Skeletal muscle cell (primary cell): Measurements from ENCODE around the gene BRAT1.
A peak's percentile ranks its signal among the peaks of the same experiment; 100 is the strongest.

Experiments used
- DNase-seq: peaks from one replicate; pipeline ENCODE4 v3.0.0-alpha.2; 2010; ENCODE audit warnings: low read depth
- H3K4me3 ChIP-seq: 2 replicates; pipeline ENCODE4 v1.5.1; 2011; ENCODE audit warnings: low read depth, mild to moderate bottlenecking, control low read depth, low read length, moderate library complexity

The BRAT1 gene

DNA sequence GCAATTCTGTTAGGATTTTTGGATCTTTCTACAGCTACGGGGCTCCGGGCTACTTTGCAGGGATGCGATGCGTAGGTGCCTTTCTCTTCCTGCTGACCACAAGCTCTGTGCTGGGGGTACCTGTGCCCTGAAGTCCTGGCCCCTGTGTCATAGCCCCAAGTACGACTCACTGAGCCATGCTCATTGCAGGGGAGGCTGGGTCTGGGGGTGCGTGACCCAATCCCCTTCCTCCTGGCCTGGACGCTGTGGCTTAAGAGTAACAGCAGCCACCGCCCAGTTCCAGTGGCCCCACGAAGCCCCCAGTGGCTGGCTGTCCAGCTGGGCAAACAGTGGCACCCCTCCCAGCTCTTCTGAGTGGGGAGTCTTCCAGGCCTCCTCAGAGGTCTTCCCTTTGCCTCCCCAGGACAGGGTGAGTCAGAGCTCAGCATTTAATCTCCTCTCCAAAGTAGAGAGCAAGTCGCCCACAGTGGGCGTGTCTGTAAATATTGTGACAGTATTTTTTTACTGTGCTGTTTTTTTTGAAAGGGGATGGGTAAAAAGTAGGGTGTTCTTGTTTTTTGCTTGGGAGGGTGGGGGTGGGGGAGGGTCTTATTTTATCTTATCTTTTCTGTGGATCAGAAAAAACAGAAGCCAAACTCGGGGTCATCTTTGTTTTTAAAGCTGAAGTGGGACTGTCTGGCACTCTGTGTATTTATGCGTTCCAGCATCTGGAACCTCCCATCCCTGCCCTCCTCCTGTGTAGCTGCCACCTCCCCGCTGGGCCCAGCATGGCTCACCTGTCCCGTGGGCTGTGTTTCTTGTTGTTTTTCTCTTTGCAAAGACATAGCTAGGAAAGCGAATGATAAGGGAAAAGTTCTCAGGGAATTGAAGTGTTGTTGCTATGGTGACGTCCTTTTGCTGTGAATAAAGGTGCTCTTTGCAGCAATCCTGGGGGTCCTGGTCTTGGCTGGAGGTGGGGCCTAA lies 27.5 kb downstream of the BRAT1 start:
- no peak for DNase-seq

DNA sequence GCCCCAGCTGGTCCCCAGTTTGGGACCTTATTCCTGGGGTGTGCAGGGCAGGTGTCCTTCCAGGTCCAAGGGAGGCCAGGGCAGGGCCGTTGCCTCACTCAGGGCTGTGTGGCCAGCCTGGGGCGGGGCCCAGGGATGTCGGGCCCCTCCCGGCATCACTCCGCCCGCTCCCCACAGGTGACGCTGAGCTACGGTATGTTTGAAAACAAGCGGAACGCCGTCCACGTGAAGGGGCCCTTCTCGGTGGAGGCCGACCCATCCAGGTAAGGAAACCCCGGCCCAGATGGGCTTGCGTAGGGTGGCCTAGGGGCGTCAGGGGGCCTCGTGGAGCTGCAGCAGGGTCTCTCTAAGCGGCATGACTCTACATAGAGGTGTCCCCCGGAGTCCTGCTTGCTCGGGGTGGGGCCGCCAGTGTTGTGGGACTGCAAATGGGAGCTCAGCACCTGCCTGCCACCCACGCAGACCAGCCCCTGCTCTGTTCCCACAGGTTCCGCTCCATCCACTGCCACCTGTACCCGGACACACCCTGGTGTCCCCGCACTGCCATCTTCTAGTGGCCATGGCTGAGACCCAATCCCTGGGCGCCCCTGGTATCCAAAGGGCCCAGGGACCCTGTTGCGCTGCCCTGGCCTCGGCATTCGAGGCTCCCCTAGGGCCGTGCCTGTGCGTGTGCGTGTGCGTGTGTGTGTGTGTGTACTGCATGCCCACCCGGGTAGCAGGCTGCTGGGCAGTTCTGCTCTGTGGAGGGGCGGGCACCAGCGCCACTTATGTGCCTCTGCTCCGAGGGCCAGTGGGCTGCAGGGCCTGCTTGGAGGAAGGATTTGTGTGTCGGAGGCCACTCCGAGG lies 28.4 kb downstream of the BRAT1 start:
- DNase-seq = no peak
- no peak overlapping the region for H3K4me3 ChIP-seq

More for the DNA sequence above, 27.5 kb downstream of the BRAT1 start:
- H3K4me3 ChIP-seq = no peak overlapping the region

GRCh38 chr7:2525658-2526630 lies 29.4 kb downstream of the BRAT1 start:
- H3K4me3 ChIP-seq = no peak overlapping the region
- no peak for DNase-seq

GRCh38 chr7:2524808-2525657 lies 30.3 kb downstream of the BRAT1 start:
- DNase-seq = no peak
- H3K4me3 ChIP-seq = no peak overlapping the region

- no peak for DNase-seq
These were observed 31.1 kb downstream of the BRAT1 start for GRCh38 chr7:2523941-2524807.

DNA sequence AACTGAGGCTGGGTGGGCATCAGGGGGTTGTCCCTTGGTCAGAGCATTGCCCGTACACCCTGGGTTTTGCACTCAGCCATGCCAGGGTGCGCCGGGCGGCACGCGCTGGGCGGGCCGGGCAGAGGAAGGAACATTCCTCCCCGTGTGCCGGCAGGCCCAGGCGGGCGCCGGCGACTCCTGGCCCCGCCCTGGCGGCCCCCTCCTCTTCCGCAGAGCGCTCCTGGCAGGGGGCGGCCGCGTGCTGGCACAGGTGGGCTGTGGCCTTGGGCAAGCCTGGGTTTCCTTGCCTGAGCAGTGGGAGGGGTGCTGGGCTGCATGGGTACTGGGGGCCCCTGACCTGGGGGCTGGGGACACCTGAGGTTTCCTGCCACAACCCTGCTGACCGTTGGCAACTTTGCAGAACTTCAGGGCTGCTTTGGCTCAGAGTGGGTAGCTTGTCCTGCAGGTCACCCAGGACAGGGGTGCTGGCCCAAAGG lies 31.8 kb downstream of the BRAT1 start:
- DNase-seq = no peak
- H3K4me3 ChIP-seq = peak overlapping the region; percentile 65

More at GRCh38 chr7:2523941-2524807, 31.1 kb downstream of the BRAT1 start:
- peak overlapping the region; percentile 65 for H3K4me3 ChIP-seq

DNA sequence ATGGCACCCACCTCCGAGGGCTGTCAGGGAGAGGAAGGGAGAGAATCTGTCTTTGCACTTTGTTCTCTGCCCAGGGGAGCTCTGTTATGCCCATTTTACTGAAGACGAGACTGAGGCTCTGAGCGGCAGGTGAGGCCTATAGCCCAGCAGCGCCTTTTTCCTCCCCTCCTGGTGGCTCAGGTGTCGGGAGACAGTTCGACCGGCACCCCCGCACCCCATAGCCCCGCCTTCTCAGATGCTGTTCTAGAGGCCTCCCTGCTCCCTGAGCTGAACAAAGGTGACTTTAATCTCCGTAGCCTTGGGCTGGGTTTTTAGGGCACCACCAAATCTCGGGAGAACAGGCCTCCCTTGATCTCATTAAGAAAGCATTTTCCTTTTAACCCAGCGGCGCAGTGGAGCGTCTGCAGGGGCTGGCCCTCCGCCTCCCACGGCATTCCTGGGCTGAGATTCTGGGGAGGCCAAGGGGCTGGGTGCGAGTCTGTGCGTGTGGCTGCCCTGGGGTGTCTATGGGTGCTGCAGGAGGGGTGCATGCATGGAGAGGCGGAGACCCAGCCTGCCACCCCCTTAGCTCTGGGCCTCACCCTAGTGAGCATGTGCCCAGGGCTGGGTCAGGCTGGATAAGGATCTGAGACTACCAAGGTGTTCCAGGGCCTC lies 32.4 kb downstream of the BRAT1 start:
- no peak for DNase-seq
- peak overlapping the region; percentile 65 for H3K4me3 ChIP-seq

- peak overlapping the region; percentile 65 for H3K4me3 ChIP-seq
- DNase-seq = no peak
These were observed 33.3 kb downstream of the BRAT1 start for GRCh38 chr7:2521952-2522591.

DNA sequence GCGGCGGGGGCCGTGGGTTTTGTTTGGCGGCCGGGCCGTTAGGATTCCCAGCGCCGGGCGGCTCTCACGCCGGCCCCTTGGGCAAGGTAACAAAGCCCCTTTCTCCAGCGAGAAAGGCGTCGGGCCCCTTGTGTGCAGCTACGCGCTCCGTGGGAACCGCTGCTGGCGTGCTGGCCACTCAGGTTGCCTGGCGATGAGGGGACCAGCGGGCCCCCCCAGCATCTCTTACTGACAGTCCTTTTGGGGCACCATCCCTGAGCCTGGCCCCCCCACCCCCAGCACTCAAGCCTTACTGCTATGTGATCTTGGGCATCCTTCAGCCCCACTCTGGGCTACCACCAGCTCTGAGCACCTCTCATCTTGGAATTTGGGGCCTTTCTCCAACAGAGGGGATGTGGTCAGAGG lies 34.0 kb downstream of the BRAT1 start:
- H3K4me3 ChIP-seq = peak overlapping the region; percentile 65
- no peak for DNase-seq

DNA sequence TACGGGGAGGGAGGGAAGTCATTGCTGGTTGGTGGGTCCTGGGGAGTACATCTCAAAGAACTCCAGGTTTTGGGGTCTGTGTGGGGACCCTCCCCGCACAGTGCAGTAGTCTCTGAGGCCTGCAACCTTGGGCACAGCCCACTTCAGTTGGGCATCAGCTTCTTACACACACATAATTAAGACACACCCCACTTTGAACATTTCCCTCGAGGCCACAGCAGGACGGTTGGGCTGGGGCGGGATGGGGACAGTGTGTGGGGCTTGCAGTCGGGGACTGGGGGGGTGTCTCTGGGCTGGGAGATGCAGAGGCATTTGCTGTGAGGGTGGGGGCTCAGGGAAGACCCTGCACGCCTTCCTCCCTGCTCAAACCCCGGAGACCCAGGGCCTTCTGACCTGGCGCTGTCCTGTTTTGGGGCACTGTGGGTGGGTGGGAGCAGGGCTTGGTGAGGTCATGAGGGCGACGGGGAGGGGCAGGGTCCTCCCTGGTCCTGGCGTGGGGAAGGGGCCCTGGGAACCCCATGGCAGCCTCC lies 34.5 kb downstream of the BRAT1 start:
- DNase-seq = no peak
- H3K4me3 ChIP-seq = peak overlapping the region; percentile 65

- peak overlapping the region; percentile 65 for H3K4me3 ChIP-seq
- DNase-seq = no peak
These were observed 35.1 kb downstream of the BRAT1 start for GRCh38 chr7:2520131-2520760.

- peak within 1 kb of the TSS; percentile 65 for H3K4me3 ChIP-seq
- DNase-seq = peak; percentile 73
These were observed 36.0 kb downstream of the BRAT1 start, which contains the start of gene LFNG for GRCh38 chr7:2519119-2519930. Gene LFNG, plus strand, starts transcription at chr7:2519774. Its CDS starts 88 bp downstream, at chr7:2519862.

GRCh38 chr7:2518737-2519118 lies 36.6 kb downstream of the BRAT1 start:
- no peak for DNase-seq
- H3K4me3 ChIP-seq = peak overlapping the region; percentile 44

DNA sequence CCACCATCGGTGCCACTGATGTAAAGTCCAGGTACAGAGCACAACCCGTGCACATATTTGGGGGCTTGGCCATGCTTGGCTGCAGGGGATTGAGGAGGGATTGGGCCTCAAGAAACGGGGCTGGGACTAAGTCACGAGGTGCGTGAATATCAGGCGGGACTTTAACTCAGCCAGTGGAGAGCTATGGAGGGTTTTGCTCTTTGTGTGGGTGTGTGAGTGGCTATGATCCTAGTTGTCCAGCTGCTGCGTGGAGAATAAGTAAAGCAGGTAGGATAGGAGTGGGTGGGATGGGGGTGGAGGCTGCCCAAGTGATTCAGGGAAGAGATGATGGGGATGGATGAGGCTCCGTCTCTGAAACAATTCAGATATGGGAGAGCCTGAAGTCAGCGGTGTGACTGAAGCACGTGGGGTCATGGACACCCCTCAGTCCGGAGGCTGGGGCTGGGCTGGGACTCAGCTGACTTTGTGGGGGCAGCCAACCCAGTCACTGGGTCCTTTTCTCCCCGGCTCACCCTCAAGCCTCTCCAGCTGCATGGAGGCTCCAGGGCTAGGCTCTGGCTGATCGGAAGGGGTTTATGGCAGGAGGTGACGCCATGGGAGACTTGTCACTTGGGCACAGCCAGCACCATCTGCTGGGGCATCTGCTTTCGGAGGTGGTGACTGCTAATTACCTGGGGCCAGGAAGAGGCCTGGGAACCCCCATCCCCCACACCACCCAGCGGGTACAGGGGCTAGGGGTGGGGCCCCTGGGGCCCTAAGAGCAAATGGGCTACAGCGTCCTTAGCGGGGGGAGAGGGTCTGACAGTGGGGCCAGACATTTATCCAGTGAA lies 37.4 kb downstream of the BRAT1 start:
- no peak for DNase-seq
- H3K4me3 ChIP-seq = no peak overlapping the region
